Ascending aorta (tissue), 2 donors: ENCODE results near the gene KRTAP12-2. TPM values are rescaled to one million over a fixed set of nuclear protein-coding genes. Genes with fewer than 3 reads are reported as not detected.

Experiments used
- DNase-seq, 2 donors: peaks; one replicate each; pipeline ENCODE4 v3.0.0-alpha.2; 2019; ENCODE audit warnings: low spot score in 2 of 2
- H3K27ac ChIP-seq, 2 donors: fragments of 200-600 bp; sonication (generic); one replicate each; pipeline ENCODE4 v1.5.1; 2016 to 2017; ENCODE audit warnings: mild to moderate bottlenecking in 1 of 2
- H3K27me3 ChIP-seq: fragments of 200-600 bp; sonication (generic); one replicate; pipeline ENCODE4 v1.5.1; 2017
- H3K36me3 ChIP-seq, 2 donors: fragments of 200-600 bp; sonication (generic); one replicate each; pipeline ENCODE4 v1.5.1; 2016
- H3K4me1 ChIP-seq, 2 donors: fragments of 200-600 bp; sonication (generic); one replicate each; pipeline ENCODE4 v1.5.1; 2016 to 2017; ENCODE audit warnings: mild to moderate bottlenecking in 1 of 2
- H3K4me3 ChIP-seq, 2 donors: fragments of 200-600 bp; sonication (generic); one replicate each; pipeline ENCODE4 v1.5.1; 2016 to 2017; ENCODE audit warnings: mild to moderate bottlenecking in 1 of 2
- H3K9me3 ChIP-seq, 2 donors: fragments of 200-600 bp; sonication (generic); one replicate each; pipeline ENCODE4 v1.5.1; 2016
- CTCF ChIP-seq, 3 experiments: fragments of 200-600 bp in 2 of 3; fragments of 450-650 bp in 1 of 3; sonication (generic) in 2 of 3; IDR thresholded peaks; one replicate each; pipeline ENCODE4 v1.5.1; 2016 to 2019; ENCODE audit warnings: antibody characterized with exemption in 3 of 3, mild to moderate bottlenecking in 1 of 3, moderate library complexity in 1 of 3
- intact Hi-C: fragments of 100-400 bp; cut with DNase I; formaldehyde crosslinking; loops from one replicate; pipeline ENCODE4 v1.15.1; 2023
- total RNA-seq: library from RNA; depleted of rRNA; stranded (reverse); fragments of >200 nt; gene quantifications from one replicate; pipeline ENCODE4 v1.1.0, GENCODE V29; 2016

Gene KRTAP12-2
- total RNA-seq, 1 donor from 2014 or later, result not detected

- no peak for DNase-seq
- H3K9me3 ChIP-seq, result peaks cover 0 to 24% of the 10 kb centered on the region in 2 donors
Measured at GRCh38 chr21:44626673-44627143, 40.0 kb downstream of the KRTAP12-2 start, which contains the start of gene KRTAP10-9. Gene KRTAP10-9 (plus strand): TSS chr21:44627093. CDS start chr21:44627172, 79 bp downstream.

GRCh38 chr21:44626262-44626661, 40.5 kb downstream of the KRTAP12-2 start:
- Histone ChIP-seq H3K4me3 (no peak overlapping the region), H3K9me3 (peaks cover 0 to 20% of the 10 kb centered on the region in 2 donors), H3K36me3 (no peaks in the 10 kb centered on the region), H3K4me1 (no peaks in the 10 kb centered on the region), H3K27ac (no peak overlapping the region), H3K27me3 (no peaks in the 10 kb centered on the region)
- no peak for DNase-seq
- intact Hi-C loops, result no loop called here
- TF ChIP-seq CTCF (IDR thresholded peaks at IDR 0.05), result no peak

More at GRCh38 chr21:44626673-44627143, 40.0 kb downstream of the KRTAP12-2 start, which contains the start of gene KRTAP10-9:
- H3K4me3 ChIP-seq, result no peak within 1 kb of the TSS
- TF ChIP-seq CTCF (IDR thresholded peaks at IDR 0.05), result no peak
- H3K27me3 ChIP-seq, result no peaks in the 10 kb centered on the region
- H3K4me1 ChIP-seq, result no peaks in the 10 kb centered on the region
- intact Hi-C loops, result no loop called here
- H3K27ac ChIP-seq, result no peak within 1 kb of the TSS
- no peaks in the 10 kb centered on the region for H3K36me3 ChIP-seq

GRCh38 chr21:44625756-44626155, 41.0 kb downstream of the KRTAP12-2 start:
- H3K9me3 ChIP-seq, result peaks cover 0 to 15% of the 10 kb centered on the region in 2 donors
- intact Hi-C loops, result no loop called here

GRCh38 chr21:44623575-44623974, 43.2 kb downstream of the KRTAP12-2 start:
- no peak for DNase-seq
- Histone ChIP-seq H3K27ac (no peak overlapping the region), H3K27me3 (no peaks in the 10 kb centered on the region), H3K4me1 (no peaks in the 10 kb centered on the region), H3K4me3 (no peak overlapping the region), H3K36me3 (no peaks in the 10 kb centered on the region), H3K9me3 (peaks cover 0 to 3% of the 10 kb centered on the region in 2 donors)
- intact Hi-C loops, result no loop called here
- no peak for TF ChIP-seq CTCF (IDR thresholded peaks at IDR 0.05)

More at GRCh38 chr21:44625756-44626155, 41.0 kb downstream of the KRTAP12-2 start:
- Histone ChIP-seq H3K36me3 (no peaks in the 10 kb centered on the region), H3K27me3 (no peaks in the 10 kb centered on the region), H3K4me3 (no peak overlapping the region), H3K27ac (no peak overlapping the region), H3K4me1 (no peaks in the 10 kb centered on the region)
- DNase-seq, result no peak
- TF ChIP-seq CTCF (IDR thresholded peaks at IDR 0.05), result no peak

GRCh38 chr21:44619886-44620285, 46.8 kb downstream of the KRTAP12-2 start:
- intact Hi-C loops, result no loop called here
- Histone ChIP-seq H3K27ac (no peak overlapping the region), H3K27me3 (no peaks in the 10 kb centered on the region), H3K4me3 (no peak overlapping the region), H3K4me1 (no peaks in the 10 kb centered on the region), H3K9me3 (peaks cover 0 to 3% of the 10 kb centered on the region in 2 donors), H3K36me3 (no peaks in the 10 kb centered on the region)
- no peak for TF ChIP-seq CTCF (IDR thresholded peaks at IDR 0.05)
- no peak for DNase-seq

GRCh38 chr21:44618909-44619308, 47.8 kb downstream of the KRTAP12-2 start:
- intact Hi-C loops, result no loop called here
- no peaks in the 10 kb centered on the region for H3K36me3 ChIP-seq

More at GRCh38 chr21:44618909-44619308, 47.8 kb downstream of the KRTAP12-2 start:
- no peak overlapping the region for H3K27ac ChIP-seq
- peaks cover 0 to under 1% of the 10 kb centered on the region in 2 donors for H3K9me3 ChIP-seq
- no peaks in the 10 kb centered on the region for H3K4me1 ChIP-seq
- no peak for DNase-seq
- H3K27me3 ChIP-seq, result no peaks in the 10 kb centered on the region
- no peak overlapping the region for H3K4me3 ChIP-seq
- TF ChIP-seq CTCF (IDR thresholded peaks at IDR 0.05), result no peak
